Left ventricle myocardium inferior (tissue), 1 donor: ENCODE results near the gene ANKRD13D. TPM values are rescaled to one million over a fixed set of nuclear protein-coding genes. Genes with fewer than 3 reads are reported as not detected.

Experiments used
- DNase-seq: peaks from one replicate; pipeline ENCODE4 v3.0.0-alpha.2; 2020
- H3K27ac ChIP-seq: fragments of 200-600 bp; replicated peaks from 2 replicates; pipeline ENCODE4 v1.8.0; 2021
- H3K27me3 ChIP-seq: fragments of 200-600 bp; 2 replicates; pipeline ENCODE4 v1.8.0; 2021; ENCODE audit warnings: low read depth
- H3K36me3 ChIP-seq: fragments of 200-600 bp; 2 replicates; pipeline ENCODE4 v1.8.0; 2021
- H3K4me1 ChIP-seq: fragments of 200-600 bp; 2 replicates; pipeline ENCODE4 v1.8.0; 2021
- H3K4me3 ChIP-seq: fragments of 200-600 bp; 2 replicates; pipeline ENCODE4 v1.8.0; 2021; ENCODE audit warnings: mild to moderate bottlenecking, moderate library complexity
- H3K9me3 ChIP-seq: fragments of 200-600 bp; replicated peaks from 2 replicates; pipeline ENCODE4 v1.8.0; 2021
- intact Hi-C: fragments of 100-400 bp; cut with micrococcal nuclease; formaldehyde crosslinking; loops from one replicate; pipeline ENCODE4 v1.11.0; 2022
- total RNA-seq: library from RNA; stranded (reverse); fragmentation: NEBNext Ultra II Directional; extraction: Animal tissue kit (Norgen Biotek cat#: 25700); gene quantifications from one replicate; pipeline ENCODE4 v1.2.1, GENCODE V29; 2021
- TF ChIP-seq, protein P1 (sequence below): fragments of 200-600 bp; IDR thresholded peaks from 2 replicates; pipeline ENCODE4 v1.8.0; 2021; ENCODE audit warnings: antibody characterized with exemption, mild to moderate bottlenecking, borderline replicate concordance
- donor health status: DM: no; HTN: yes; CAD: no; lungs with severe emphysema.

The ANKRD13D gene
- total RNA-seq, 1 donor from 2014 or later = 11.8 TPM

DNA sequence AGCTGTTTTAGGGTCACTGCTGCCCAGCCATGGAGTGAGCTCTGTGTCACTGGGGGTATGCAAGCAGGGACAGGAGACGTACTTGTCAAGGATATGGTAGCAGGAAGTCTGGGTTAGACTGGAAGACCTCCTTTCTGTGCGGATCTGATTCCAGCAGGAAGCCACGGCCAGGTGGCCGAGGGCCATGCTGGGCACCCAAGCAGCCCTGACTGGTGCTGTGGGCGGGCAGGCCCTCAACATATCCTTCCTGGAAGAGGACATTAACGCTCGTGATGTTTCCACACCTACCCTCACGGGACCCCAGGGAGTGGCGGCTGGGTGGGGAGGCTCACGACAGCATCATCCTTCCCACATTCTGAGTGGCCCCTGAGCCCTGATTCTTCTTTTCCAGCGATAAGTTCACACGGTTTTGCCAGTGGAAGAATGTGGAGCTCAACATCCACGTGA, 8.7 kb upstream of the ANKRD13D start:
- H3K4me3 ChIP-seq = no peak overlapping the region
- no peaks in the 10 kb centered on the region for H3K9me3 ChIP-seq
- intact Hi-C loops = no loop called here
- no peak for DNase-seq
- TF ChIP-seq, protein P1, sequence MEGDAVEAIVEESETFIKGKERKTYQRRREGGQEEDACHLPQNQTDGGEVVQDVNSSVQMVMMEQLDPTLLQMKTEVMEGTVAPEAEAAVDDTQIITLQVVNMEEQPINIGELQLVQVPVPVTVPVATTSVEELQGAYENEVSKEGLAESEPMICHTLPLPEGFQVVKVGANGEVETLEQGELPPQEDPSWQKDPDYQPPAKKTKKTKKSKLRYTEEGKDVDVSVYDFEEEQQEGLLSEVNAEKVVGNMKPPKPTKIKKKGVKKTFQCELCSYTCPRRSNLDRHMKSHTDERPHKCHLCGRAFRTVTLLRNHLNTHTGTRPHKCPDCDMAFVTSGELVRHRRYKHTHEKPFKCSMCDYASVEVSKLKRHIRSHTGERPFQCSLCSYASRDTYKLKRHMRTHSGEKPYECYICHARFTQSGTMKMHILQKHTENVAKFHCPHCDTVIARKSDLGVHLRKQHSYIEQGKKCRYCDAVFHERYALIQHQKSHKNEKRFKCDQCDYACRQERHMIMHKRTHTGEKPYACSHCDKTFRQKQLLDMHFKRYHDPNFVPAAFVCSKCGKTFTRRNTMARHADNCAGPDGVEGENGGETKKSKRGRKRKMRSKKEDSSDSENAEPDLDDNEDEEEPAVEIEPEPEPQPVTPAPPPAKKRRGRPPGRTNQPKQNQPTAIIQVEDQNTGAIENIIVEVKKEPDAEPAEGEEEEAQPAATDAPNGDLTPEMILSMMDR = no peak
- no peaks in the 10 kb centered on the region for H3K27me3 ChIP-seq
- peak overlapping the region; percentile 31 for H3K27ac ChIP-seq
- H3K36me3 ChIP-seq = peaks cover 71% of the 10 kb centered on the region
- peaks cover 67% of the 10 kb centered on the region for H3K4me1 ChIP-seq

DNA sequence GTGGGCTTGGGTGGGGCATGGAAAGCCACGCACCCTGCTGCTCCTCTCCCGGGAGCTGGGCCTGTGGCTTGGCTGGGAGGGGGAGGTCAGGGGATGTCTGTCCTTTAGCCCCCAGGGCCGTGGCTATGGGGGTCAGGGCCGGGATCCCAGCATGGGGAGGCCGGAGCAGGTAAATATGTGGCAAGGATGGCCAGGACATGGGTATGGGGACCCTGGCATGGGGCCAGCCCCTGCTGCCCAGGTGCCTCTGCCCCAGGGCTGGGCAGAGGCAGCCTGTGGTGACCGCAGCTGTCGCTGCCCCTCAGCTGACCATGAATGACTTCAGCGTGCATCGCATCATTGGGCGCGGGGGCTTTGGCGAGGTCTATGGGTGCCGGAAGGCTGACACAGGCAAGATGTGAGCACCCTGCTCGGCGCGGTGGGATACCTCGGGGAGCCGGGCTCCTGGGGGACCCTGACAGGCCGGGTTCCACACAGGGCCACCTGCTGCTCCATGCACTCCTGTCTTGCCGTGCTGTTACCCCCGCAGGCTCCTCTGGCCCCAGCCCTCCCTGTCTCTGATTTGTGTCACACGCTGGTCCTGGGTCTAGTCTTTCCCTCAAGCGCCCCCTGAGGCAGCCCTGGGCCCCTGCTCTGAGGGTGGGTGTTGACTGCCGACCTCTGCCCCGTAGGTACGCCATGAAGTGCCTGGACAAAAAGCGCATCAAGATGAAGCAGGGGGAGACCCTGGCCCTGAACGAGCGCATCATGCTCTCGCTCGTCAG, 8.1 kb upstream of the ANKRD13D start:
- no peak overlapping the region for H3K4me3 ChIP-seq
- H3K9me3 ChIP-seq = no peaks in the 10 kb centered on the region
- peaks cover 67% of the 10 kb centered on the region for H3K4me1 ChIP-seq
- TF ChIP-seq, protein P1 = no peak
- H3K27me3 ChIP-seq = no peaks in the 10 kb centered on the region
- DNase-seq = peak; percentile 15
- peak overlapping the region; percentile 31 for H3K27ac ChIP-seq
- intact Hi-C loops = no loop called here
- H3K36me3 ChIP-seq = peaks cover 77% of the 10 kb centered on the region

DNA sequence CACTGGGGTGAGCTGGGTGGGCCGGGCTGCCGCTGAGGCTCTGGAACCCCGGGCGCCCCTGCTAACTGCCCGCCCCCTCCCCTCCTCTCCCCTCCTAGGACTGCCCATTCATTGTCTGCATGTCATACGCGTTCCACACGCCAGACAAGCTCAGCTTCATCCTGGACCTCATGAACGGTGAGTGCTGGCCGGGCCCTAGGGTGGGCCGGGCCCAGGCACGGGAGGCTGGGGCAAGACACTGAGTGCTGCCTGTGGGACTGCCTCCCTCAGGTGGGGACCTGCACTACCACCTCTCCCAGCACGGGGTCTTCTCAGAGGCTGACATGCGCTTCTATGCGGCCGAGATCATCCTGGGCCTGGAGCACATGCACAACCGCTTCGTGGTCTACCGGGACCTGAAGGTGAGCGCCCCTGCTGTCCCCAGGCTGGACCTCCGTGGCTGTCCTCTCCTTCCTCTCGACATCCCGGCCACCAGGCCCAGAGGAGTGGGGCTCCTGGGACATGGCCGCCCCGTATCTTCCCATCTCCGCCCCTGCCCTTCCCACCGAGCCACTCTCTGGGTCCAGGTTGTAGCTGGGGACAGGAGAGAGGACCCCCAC, 7.5 kb upstream of the ANKRD13D start:
- intact Hi-C loops = no loop called here
- H3K36me3 ChIP-seq = peaks cover 84% of the 10 kb centered on the region
- H3K27ac ChIP-seq = peak overlapping the region; percentile 67
- TF ChIP-seq, protein P1 = no peak
- no peak overlapping the region for H3K4me3 ChIP-seq
- DNase-seq = no peak
- H3K4me1 ChIP-seq = peaks cover 64% of the 10 kb centered on the region
- no peaks in the 10 kb centered on the region for H3K9me3 ChIP-seq
- H3K27me3 ChIP-seq = no peaks in the 10 kb centered on the region

DNA sequence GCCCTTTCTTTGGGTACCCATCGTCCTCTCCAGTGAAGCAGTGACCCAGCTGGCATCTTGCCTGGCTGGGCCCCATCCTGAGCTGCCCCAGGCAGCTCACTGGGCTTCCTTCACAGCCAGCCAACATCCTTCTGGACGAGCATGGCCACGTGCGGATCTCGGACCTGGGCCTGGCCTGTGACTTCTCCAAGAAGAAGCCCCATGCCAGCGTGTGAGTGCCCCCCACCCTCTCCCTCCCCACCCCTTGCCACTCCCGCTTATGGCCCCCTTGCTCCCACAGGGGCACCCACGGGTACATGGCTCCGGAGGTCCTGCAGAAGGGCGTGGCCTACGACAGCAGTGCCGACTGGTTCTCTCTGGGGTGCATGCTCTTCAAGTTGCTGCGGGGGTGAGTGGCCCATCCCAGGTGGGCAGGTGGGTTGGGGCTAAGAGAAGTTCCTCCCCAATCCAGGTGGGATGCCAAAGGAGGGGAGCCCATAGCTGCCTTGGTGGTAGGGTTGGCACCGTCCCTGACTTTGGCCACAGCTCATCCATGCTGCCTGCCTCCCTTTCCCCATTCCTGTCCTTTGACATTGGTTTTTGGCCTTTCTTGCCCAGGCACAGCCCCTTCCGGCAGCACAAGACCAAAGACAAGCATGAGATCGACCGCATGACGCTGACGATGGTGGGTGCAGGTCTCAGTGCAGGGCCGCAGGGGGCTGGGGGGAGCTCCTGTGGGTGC, 6.8 kb upstream of the ANKRD13D start:
- DNase-seq = peak; percentile 17
- peaks cover 87% of the 10 kb centered on the region for H3K36me3 ChIP-seq
- H3K4me1 ChIP-seq = peaks cover 64% of the 10 kb centered on the region
- TF ChIP-seq, protein P1 = no peak
- H3K27ac ChIP-seq = peak overlapping the region; percentile 67
- no peaks in the 10 kb centered on the region for H3K27me3 ChIP-seq
- no peak overlapping the region for H3K4me3 ChIP-seq
- intact Hi-C loops = no loop called here
- H3K9me3 ChIP-seq = no peaks in the 10 kb centered on the region

DNA sequence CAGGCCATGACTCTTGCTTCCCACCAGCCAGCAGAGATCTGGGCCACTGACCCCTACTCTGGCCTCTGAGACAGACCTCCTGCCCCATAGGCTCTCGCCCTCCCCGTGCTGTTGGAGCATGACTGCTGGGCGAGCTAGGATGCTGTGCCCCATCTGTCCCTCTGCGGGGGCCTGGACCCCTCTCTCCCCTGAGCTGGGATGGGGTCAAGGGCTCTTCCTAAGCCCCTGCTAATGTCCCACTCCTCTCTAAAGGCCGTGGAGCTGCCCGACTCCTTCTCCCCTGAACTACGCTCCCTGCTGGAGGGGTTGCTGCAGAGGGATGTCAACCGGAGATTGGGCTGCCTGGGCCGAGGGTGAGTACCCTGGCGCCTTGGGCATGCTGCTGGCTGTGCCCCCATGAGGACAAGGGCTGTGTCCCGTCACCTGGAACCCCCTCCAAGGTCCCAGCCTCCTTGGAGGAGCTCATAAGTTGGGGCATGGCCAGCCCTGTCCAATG, 6.2 kb upstream of the ANKRD13D start:
- TF ChIP-seq, protein P1 = no peak
- Histone ChIP-seq H3K27ac (peak overlapping the region; percentile 67), H3K4me3 (no peak overlapping the region), H3K27me3 (no peaks in the 10 kb centered on the region), H3K36me3 (peaks cover 87% of the 10 kb centered on the region), H3K9me3 (no peaks in the 10 kb centered on the region), H3K4me1 (peaks cover 64% of the 10 kb centered on the region)
- intact Hi-C loops = no loop called here
- DNase-seq = peak; percentile 12
